ENCODE measurements around the gene TUBA3C.

The TUBA3C gene

DNA sequence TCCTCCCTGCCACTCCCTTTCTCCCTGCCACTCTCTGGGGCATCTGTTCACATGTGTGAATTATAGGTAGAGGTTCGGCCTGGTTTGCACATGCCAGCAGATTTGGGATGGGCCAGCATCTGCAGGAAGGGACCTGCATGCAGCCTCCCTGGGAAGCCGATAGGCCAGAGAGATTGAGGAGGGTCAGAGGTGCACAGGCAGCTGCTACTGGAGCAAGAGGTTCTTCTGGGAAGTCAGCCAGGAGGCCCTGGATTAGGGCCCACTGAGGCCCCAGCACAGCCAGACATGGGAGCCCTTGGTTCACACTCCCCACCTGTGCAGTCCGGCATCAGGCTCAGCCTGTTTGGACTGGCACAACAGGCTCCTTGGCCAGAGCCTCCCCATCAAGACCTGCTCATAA is 12.1 kb downstream of the TUBA3C start:
- no peak for DNase-seq (ENCODE audit: low read depth in 1 of 2, low spot score in 1 of 2)

DNA sequence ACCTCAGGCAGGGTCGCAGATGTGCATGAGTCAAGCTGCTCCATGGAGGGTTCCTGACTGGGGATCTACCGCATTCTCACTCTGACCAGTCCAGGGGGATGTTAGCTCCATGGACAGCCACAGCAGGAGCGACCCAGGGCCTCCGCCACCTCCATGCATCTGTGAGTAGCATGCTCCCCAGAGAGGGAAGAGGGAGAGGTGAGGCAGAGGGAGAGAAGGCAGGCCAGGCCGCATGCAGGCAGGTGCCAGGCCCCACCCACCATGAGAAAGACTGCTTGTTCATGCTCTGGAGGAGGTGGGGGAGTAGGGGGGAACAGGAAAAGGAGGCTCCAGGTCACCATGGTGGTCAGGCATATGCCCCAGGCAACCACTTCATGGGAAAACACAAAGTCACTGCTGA is 20.3 kb downstream of the TUBA3C start:
- DNase-seq (ENCODE audit: low read depth in 1 of 2, low spot score in 1 of 2), result no peak

DNA sequence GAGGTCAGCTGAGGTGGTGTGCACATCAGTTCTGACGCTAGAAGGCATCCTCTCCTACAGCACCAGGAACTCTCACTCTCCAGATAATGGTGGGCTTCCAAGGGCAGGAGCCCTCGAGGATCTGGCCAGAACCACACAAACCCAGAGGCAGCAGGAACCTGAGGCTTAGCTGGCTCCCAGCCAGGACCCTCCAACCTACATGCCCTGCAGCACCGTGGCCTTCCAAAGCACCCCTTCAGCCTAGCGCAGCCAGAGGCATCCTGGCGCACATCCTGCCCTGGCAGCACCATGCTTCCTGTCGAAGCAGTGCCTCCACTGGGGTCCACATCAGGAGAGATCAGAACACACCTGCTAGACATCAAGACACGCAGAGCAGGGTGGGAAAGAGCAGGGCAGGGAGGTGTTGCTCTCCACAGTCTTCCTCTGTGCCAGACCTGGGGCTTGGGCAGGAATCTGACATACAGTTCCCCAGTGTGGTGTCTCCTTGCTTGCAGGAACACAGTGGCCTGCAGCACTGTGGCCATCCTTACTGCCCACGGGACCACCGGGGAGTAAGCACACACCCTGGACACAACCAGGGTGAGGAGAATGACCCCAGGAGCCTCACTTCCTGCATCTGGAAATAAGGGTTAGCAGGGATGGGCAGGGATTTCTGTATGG is 21.7 kb downstream of the TUBA3C start:
- DNase-seq (ENCODE audit: low read depth in 1 of 2, low spot score in 1 of 2), result no peak

DNA sequence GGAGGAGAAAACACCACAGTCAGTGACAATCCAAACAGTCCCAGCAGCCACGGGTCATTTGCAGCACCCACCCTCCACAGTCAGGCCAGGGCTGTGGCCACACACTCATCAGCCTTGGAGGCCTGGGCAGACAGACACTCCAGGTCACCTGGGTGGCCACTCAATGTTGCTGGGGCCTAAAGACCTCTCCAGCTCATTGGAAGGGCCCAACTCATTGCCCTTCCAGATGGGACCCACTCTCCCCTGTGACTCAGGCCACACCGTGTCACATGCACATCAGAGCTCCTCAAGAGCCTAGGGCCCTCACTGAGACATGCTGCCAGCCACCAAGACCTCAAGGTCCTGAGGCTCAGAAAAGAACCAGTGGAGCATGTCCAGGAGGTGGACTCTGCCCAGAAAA is 22.4 kb downstream of the TUBA3C start:
- DNase-seq (ENCODE audit: low read depth in 1 of 2, low spot score in 1 of 2), result no peak

DNA sequence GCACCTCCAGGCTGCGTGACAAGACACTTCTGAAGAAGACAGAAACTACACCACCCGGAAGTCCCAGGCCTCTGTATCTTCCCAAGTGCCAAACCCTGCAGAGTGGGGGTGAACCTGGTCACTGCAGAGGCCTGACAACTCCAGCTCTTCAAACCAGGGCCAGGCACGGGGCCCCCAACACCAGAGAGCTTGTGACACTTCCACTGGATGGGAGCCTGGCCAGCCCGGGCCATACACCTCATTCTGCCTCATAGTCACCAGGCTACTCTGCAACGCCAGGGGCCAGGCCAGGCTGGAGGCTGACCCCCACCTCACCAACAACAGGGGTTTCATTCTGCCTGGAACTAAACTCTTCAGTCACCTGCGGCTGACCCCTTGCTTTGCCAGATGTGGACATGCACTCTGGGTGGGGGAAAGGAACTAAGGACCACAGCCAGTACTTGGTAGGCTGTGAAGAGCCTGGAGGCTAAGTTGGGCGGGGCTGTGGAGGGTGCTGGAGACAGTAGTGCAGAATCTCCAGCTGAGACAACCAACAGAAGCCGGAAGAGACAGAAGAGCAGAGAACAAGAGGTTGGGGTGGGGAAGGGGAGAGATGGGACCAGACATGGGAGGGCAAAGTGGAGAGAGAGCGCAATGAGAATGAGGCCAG is 23.0 kb downstream of the TUBA3C start:
- DNase-seq (ENCODE audit: low read depth in 1 of 2, low spot score in 1 of 2), result no peak

DNA sequence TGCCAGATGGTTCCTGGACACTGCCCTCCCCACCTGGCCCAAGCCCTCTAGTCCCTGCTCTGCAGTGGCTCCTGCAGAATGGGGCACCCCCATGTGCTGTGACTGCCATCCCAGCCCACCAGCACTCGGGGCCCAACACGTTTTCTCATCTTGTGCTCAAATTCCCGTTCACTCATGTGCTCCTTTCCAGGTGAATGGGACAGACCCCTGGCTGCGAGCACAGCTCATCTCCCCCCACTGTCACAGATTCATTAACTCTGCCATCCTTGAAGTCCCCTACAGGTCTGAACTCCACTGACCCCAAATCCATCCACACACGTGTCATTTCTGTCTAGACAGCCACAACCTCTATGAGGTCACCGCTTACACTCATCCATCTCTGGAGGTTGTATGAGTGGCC is 23.6 kb downstream of the TUBA3C start:
- DNase-seq (ENCODE audit: low read depth in 1 of 2, low spot score in 1 of 2), result no peak

DNA sequence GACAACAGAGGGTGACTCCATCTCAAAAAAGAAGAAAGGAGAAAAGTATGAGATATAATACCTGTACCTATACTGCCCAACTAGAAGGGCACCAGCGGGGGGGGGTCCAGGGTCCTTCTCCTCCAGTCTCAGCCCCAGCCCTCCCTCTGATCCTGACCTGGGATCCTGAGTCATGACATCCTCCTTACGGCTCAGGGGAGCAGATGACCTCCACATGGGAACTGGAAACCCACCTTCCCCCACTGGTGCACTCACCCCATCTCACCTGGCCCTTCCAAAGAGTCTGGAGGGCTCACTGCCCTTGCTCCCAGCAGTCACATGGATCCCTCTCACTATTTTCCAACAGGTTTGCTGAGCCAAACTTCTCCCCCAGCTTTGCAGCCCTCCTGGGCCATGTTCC is 24.2 kb downstream of the TUBA3C start:
- no peak for DNase-seq (ENCODE audit: low read depth in 1 of 2, low spot score in 1 of 2)

DNA sequence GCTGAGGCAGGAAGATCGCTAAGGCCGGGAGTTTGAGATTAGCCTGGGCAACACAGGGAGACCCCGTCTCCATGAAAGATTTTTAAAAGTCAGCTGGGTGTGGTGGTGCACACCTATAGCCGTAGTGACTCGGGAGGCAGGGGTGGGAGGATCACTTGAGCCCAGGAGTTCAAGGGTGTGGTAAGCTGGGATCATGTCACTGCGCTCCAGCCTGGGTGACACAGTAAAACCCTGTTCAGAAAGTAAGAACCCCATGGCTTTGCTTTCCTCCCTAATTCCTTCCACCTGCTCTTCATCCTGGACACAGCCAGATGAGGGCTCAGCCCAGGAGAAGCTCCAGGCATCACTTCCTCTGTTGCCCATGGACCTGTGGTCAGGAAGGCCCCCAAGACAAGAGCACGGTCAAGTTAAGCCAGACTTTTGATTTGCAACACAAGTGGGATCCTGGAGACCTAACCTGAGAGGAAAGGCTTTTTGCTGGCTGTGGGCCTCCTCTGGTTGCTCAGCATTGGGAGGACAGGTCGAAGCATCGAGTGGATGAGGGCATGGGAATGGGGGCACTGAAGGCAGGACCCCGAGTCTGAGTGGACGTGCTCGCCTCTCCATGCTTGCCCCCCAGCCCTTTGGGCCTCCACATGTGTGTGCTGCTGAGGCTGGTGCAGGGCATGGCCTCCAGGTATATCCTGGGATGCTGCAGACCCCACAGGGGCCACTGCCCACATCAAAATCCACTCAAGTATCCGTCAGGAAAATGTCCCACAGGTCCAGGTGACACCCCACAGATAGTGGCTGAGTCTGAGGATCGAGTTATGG is 25.4 kb downstream of the TUBA3C start:
- no peak for DNase-seq (ENCODE audit: low read depth in 1 of 2, low spot score in 1 of 2)

DNA sequence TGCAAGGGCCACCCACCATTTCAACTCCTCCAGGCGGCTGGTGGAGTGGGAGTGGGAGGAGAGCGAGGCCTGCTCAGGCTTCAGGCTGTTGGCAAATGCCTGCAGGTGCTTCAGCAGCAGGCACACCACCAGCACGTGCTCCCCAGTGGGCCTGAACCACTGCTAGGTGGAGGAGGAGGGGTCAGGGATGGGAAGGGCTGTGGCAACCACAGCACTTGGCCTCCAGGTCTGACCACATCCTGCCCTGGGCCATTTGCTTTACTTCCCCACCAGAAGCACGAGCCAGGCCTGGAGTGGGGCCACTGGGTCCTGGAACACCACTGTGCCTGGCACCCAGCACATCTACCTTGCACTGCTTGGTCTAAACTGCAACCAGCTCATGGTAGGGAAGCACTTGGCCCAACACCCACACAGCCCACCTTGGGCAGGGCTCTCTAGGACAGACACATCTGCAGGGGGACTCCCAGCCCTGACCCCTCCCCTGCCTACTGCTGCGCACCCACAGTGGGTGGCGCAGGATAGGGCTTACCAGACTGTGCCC is 26.2 kb downstream of the TUBA3C start:
- DNase-seq (ENCODE audit: low read depth in 1 of 2, low spot score in 1 of 2), result no peak

DNA sequence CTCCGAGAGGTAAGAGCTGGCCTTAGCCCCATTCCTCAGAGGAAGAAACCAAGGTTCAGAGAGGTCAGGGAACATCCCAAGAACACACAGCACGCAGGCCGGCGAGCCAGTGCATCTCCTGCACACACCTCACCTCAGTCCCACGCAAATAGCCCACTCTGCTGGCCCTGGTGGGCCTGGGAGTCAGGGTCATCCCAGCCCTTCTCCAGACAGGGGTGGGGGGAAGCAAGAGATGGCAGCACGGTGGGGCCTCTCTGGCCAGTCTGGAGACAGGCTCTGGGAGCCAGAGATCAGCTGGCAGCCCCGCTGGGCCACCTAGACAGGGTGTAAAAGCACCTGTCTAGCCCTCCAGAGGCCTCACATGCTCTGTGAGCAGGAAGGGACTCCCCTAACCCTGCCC is 26.8 kb downstream of the TUBA3C start:
- no peak for DNase-seq (ENCODE audit: low read depth in 1 of 2, low spot score in 1 of 2)

DNA sequence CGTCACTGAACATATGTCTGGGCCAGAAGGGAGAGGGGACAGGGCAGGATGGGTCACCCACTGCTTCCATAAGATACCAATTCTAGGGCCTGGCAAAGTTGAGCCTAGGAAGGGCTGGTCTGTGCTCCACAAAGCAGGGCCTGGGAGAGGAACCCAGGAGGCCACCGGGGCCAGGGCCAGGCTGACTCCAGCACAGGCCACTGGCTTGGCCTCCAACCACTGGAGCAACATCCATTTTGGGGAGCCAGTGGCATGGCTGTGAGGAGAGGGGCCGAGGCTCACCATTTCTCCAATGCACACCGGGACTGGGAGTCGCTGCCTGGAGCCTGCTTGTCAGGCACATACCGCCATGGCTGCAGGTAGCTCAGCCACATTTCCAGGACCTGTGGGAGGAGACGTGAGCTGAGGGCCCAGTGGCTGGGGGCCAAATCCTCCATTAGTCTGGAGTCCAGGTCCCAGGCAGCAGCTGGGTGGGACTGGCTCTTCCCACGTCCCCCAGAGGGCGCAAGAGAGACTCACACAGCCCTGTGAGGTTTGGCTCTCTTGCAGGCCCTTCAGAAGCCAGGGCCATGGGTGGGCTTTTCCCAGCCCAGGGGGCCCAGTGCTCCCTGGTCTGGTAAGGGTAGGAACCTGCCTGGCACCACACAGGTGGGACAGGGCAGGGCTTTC is 27.7 kb downstream of the TUBA3C start:
- DNase-seq (ENCODE audit: low read depth in 1 of 2, low spot score in 1 of 2), result no peak

DNA sequence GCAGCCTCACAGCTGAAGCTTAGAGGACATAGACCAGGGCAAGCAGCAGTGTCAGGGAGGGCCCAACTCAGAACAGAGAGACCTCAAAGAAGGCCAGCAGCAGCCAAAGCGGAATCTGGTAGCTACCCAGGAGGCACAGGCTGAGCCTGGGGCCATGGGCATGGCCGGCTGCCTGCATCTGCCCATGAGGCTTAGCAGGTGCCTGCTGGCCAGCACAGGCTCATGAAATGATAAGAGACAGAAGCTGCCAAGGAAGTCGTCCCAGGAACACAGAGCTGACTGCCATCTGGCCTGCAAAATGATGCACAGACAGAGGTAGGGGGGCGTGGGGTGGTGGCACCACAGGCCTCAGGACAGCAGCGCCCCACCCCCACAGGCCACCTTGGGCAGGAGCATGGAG is 29.2 kb downstream of the TUBA3C start:
- DNase-seq (ENCODE audit: low read depth in 1 of 2, low spot score in 1 of 2), result no peak

DNA sequence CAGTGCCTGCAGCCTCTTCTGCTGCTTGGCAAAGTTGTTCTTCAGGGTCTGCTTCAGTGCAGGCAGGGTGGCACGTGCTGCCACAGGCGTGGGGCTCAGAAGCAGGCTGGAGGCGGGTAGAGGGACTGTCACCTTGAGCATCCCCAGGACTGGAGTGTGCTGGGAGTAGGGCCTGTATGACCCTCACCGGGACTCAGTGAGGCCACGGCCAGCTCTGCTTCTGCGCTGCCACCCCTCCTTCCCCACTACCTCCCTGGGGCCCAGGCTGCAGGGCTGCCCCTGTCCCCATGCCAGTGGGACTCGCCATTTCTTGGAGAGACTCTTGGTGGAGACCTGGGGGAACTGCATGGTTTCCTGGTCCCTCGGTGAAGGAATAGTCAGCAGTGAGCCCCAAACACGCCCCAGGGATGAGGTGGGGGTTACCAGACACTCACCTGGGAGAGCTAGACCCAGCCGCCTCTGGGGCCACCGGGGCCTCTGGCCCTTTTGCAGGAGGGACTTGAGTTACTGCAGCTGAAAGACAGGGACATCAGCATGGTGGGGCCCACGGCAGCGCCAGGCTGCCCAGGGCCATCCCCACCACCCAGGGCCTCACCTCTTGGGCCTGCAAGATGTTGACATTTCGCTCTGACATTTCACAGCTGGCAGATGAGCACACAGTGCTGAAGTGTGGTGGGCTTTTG is 29.9 kb downstream of the TUBA3C start:
- no peak for DNase-seq (ENCODE audit: low read depth in 1 of 2, low spot score in 1 of 2)

DNA sequence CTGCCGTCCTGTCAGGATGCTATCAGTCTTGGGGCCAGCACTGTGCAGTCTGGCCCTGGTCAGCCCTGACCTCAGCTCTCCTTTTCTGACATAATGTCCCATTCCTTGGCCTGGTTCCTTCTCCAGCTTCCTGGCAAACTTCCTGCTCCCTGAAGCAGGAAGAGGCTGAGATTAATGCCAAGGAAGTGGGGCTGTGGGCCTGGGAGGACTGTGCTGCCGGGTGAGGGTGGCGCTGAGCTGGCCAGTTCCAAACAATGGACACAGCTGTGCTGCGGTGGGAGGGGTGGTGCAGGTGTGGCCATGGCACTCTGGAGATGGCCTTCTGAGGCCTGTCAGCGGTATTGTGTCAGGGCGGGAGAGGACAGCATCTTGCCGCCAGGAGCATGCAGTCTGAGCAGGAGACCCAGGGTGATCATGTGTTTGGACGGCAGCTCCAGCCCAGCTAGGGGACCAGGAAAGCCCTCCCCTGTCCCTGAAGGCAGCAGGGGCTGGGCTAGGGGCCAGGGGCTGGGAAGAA is 30.9 kb downstream of the TUBA3C start:
- no peak for DNase-seq (ENCODE audit: low read depth in 1 of 2, low spot score in 1 of 2)

DNA sequence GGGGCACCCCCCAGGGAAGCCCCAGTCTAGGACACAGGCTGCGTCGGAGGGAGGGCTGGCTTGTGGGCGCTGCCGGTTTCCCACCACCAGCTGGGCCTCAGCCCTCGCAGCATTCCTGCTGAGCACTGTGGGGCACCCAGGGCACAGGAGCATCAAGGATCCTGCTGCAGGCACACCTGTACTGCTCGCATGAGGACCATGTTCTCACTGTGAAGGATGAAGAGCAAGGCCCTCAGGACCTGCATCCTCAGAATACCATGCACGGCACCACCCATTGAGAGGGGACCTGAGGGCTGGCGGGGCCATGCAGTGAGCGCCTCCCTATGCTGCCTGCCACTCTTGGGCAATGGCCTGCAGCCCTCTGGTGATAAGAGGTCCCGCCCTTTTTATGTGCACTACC is 31.4 kb downstream of the TUBA3C start:
- no peak for DNase-seq (ENCODE audit: low read depth in 1 of 2, low spot score in 1 of 2)

DNA sequence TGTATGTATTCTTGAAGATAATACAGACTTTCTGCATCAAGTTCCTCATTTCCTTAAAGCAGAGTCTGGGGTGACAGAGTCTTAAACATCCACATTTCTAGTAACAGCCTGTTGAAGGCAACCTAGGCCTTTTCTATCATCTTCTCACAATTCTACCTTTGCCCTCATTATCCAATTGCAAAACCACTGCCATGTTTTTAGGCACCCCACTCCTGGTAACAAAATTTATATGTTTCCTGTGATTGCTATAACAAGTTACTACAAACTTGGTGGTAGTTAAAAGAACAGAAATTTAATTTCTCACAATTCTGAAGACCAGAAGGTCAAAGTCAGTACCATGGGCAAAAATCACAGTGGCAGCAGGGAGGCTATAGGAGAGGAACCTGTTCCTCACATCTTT is 33.1 kb downstream of the TUBA3C start:
- no peak for DNase-seq (ENCODE audit: low read depth in 1 of 2, low spot score in 1 of 2)
